Sigmoid colon (tissue), 7 donors: ENCODE measurements around the gene PPIL6. TPM values are rescaled to one million over a fixed set of nuclear protein-coding genes. Genes with fewer than 3 reads are reported as not detected.

ENCODE experiments used
- DNase-seq: peaks from one replicate; pipeline ENCODE4 v3.0.0-alpha.2; 2019
- H3K27ac ChIP-seq, 4 donors: fragments of 200-600 bp; sonication (generic); one replicate each; pipeline ENCODE4 v1.5.1; 2016 to 2019; ENCODE audit warnings: mild to moderate bottlenecking in 1 of 4
- H3K27me3 ChIP-seq, 3 donors: fragments of 200-600 bp; sonication (generic); one replicate each; pipeline ENCODE4 v1.5.1; 2019; ENCODE audit warnings: mild to moderate bottlenecking in 1 of 3
- H3K36me3 ChIP-seq, 4 donors: fragments of 200-600 bp; sonication (generic); one replicate each; pipeline ENCODE4 v1.5.1; 2016 to 2019
- H3K4me1 ChIP-seq, 4 donors: fragments of 200-600 bp; sonication (generic); one replicate each; pipeline ENCODE4 v1.5.1; 2017 to 2019
- H3K4me3 ChIP-seq, 4 donors: fragments of 200-600 bp; sonication (generic); one replicate each; pipeline ENCODE4 v1.5.1; 2017 to 2019; ENCODE audit warnings: mild to moderate bottlenecking in 2 of 4, moderate library complexity in 1 of 4
- H3K9me3 ChIP-seq, 4 donors: fragments of 200-600 bp in 3 of 4; sonication (generic) in 3 of 4; one replicate each; pipeline versions ENCODE4 v1.5.1 to v1.6.1; 2013 to 2019
- CTCF ChIP-seq, 4 experiments: fragments of 450-650 bp in 3 of 4; fragments of 200-600 bp in 1 of 4; IDR thresholded peaks; one replicate each; pipeline ENCODE4 v1.5.1; 2016 to 2019; ENCODE audit warnings: antibody characterized with exemption in 4 of 4, mild to moderate bottlenecking in 3 of 4, moderate library complexity in 2 of 4
- EP300 ChIP-seq, 4 donors: sonication (generic); formaldehyde crosslinking; IDR thresholded peaks; one replicate each; pipeline ENCODE4 v1.6.1; 2017; ENCODE audit warnings: antibody characterized with exemption in 4 of 4
- POLR2A ChIP-seq, 2 donors: fragments of 450-650 bp; IDR thresholded peaks; one replicate each; pipeline ENCODE4 v1.6.1; 2016; ENCODE audit warnings: antibody characterized with exemption in 2 of 2, mild to moderate bottlenecking in 2 of 2, moderate library complexity in 2 of 2
- POLR2AphosphoS5 ChIP-seq, 4 donors: sonication (generic); formaldehyde crosslinking; IDR thresholded peaks; one replicate each; pipeline ENCODE4 v1.6.1; 2017; ENCODE audit warnings: antibody characterized with exemption in 4 of 4
- WGBS, 2 donors: extraction: QIAGEN DNeasy Blood & Tissue Kit; methylation state at CpG; one replicate each; pipeline ENCODE4 v1.1.7; 2013; 5-methylcytosine and 5-hydroxymethylcytosine counted together
- intact Hi-C: fragments of 100-400 bp; cut with DNase I; formaldehyde crosslinking; loops from one replicate; pipeline ENCODE4 v1.15.1; 2023
- polyA plus RNA-seq, 3 donors: library from polyadenylated mRNA; stranded (reverse); fragments of 200-250 nt; gene quantifications; one replicate each; pipeline ENCODE4 v1.2.3, GENCODE V29; 2013
- total RNA-seq, 4 donors: library from RNA; depleted of rRNA; stranded (reverse); fragments of >200 nt; gene quantifications; one replicate each; pipeline ENCODE4 v1.1.0, GENCODE V29; 2016
- donor health status: healthy with polysubstance abuse.
- donor health status: Bipolar disorder and iron deficiency.
- donor health status: healthy.

Gene PPIL6
- total and polyA plus RNA-seq, 7 donors, result 0.44 to 10.2 (median 1.4) TPM

- WGBS, 2 donors, result 91 to 95% methylated on average over 12 of the region's 12 CpGs
- TF ChIP-seq POLR2A (IDR thresholded peaks at IDR 0.05), result no peak
- TF ChIP-seq EP300 (IDR thresholded peaks at IDR 0.05), result no peak
- TF ChIP-seq POLR2AphosphoS5 (IDR thresholded peaks at IDR 0.05), result no peak
- no peak for TF ChIP-seq CTCF (IDR thresholded peaks at IDR 0.05)
- no peaks in the 10 kb centered on the region for H3K4me1 ChIP-seq
- no peaks in the 10 kb centered on the region for H3K27me3 ChIP-seq
- no peak for DNase-seq
- no peaks in the 10 kb centered on the region for H3K9me3 ChIP-seq
- no peak overlapping the region for H3K27ac ChIP-seq
- H3K4me3 ChIP-seq, result no peak overlapping the region
- no peaks in the 10 kb centered on the region for H3K36me3 ChIP-seq
- intact Hi-C loops, result loop anchor here (5.0 kb wide), 1 partner anchor 209 kb away; no protein-coding TSS in a partner anchor
Measured at GRCh38 chr6:109396046-109396718, 44.2 kb downstream of the PPIL6 start.

- 68 to 74% methylated on average over 2 of the region's 2 CpGs for WGBS, 2 donors
- H3K27ac ChIP-seq, result no peak overlapping the region
- no peaks in the 10 kb centered on the region for H3K4me1 ChIP-seq
- TF ChIP-seq POLR2AphosphoS5 (IDR thresholded peaks at IDR 0.05) (no peak), CTCF (IDR thresholded peaks at IDR 0.05) (no peak), EP300 (IDR thresholded peaks at IDR 0.05) (no peak)
- no peaks in the 10 kb centered on the region for H3K36me3 ChIP-seq
- intact Hi-C loops, result no loop called here
- DNase-seq, result no peak
- H3K9me3 ChIP-seq, result no peaks in the 10 kb centered on the region
- no peak overlapping the region for H3K4me3 ChIP-seq
- no peaks in the 10 kb centered on the region for H3K27me3 ChIP-seq
Measured at GRCh38 chr6:109393886-109394281, 46.5 kb downstream of the PPIL6 start.

DNA sequence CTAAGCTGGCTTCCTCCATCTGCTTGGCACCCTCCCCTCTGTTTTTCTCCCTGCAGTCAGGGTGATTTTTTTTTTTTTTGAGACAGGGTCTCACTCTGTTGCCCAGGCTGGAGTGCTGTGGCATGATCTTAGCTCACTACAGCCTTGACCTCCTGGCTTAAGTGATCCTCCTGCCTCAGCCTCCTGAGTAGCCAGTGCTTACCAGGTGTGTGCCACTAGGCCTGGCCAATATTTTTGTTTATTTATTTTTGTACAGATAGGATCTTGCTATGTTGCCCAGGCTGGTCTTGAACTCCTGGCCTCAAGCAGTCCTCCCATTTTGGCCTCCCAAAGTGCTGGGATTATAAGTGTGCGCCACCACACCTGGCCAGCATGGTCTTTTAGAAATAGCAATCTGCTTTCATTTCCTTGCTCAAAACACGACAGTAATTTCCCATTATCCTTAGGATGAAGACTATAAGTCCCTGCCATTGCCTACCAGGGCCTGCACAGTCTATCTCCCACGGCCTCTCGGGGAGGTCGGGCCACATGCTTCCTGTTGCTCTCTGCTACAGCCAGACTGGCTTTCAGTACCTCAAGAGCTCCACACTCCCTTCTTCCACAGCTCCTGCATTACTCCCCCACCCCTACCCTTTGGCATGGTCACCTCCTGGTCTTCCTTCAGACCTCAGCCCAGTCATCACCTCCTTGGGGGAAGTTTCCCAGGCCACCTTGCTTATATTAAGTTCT is 47.1 kb downstream of the PPIL6 start:
- Histone ChIP-seq H3K36me3 (no peaks in the 10 kb centered on the region), H3K4me1 (no peaks in the 10 kb centered on the region), H3K27ac (no peak overlapping the region), H3K27me3 (no peaks in the 10 kb centered on the region), H3K4me3 (no peak overlapping the region), H3K9me3 (no peaks in the 10 kb centered on the region)
- intact Hi-C loops, result no loop called here
- no peak for DNase-seq
- no peak for TF ChIP-seq EP300 (IDR thresholded peaks at IDR 0.05)
- WGBS, 2 donors, result 76 to 91% methylated on average over 5 of the region's 5 CpGs

DNA sequence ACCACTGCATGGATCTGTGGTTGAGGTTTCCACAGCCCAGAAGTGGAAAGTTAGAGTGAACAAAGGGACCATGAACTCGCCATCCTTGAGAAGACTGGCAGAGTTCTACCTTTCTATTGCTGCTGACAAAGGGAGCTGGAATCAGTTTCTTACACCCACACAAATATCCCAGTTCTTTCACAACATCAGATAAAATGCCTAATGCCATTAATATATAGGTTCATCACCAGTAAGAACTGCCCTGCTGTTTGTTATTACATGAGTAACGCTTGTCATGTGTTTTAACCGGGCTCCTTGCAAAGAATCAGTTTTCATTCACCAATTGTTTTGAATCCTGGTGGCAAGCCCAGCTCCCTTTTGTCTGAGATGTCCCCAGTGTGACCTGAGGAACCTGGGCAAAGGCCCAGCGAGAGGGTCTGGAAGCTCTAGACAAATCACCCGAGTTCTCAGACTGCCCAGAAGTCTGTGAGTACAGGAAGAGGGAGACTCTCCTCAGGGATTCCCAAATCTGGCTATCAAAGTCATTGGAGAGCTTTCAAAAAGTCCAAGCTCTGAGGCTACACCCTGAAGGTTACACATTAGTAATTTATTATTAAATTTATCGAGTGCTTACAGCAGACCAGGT is 50.7 kb downstream of the PPIL6 start:
- Histone ChIP-seq H3K4me1 (peaks cover 0 to 3% (median under 1%) of the 10 kb centered on the region in 4 donors), H3K9me3 (no peaks in the 10 kb centered on the region), H3K36me3 (no peaks in the 10 kb centered on the region), H3K27ac (no peak overlapping the region), H3K4me3 (no peak overlapping the region), H3K27me3 (no peaks in the 10 kb centered on the region)
- TF ChIP-seq POLR2AphosphoS5 (IDR thresholded peaks at IDR 0.05) (no peak), POLR2A (IDR thresholded peaks at IDR 0.05) (no peak), CTCF (IDR thresholded peaks at IDR 0.05) (no peak), EP300 (IDR thresholded peaks at IDR 0.05) (no peak)
- intact Hi-C loops, result loop anchor here (10.0 kb wide), 2 partner anchors 835 to 1895 kb away; partner anchors contain the start of gene SOBP
- WGBS, 2 donors, result 87 to 89% methylated on average over 6 of the region's 6 CpGs
- no peak for DNase-seq

DNA sequence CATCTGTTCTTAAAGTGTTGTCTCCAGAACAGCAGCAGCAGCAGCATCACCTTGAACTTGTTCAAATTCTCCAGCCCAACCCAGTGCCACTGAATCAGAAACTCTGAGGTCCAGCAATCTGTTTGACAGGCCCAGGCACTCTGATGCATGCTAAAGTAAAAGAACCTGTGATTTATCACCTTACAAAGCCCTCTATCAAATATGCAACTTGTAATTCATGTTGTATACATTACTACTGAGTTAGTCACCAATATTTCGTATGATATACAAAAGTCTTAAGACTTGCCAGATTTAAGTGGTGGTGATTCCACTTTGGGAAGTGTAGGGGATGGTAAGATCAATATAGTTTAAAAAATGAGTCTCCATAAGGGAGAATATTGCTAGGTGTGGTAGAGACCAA is 52.2 kb downstream of the PPIL6 start:
- Histone ChIP-seq H3K36me3 (no peaks in the 10 kb centered on the region), H3K4me3 (no peak overlapping the region), H3K4me1 (peaks cover 0 to 17% (median 11%) of the 10 kb centered on the region in 4 donors), H3K9me3 (no peaks in the 10 kb centered on the region), H3K27me3 (no peaks in the 10 kb centered on the region), H3K27ac (no peak overlapping the region)
- intact Hi-C loops, result loop anchor here (10.0 kb wide), 2 partner anchors 833 to 1893 kb away; partner anchors contain the start of gene SOBP
- 80 to 86% methylated on average over 1 of the region's 1 CpG for WGBS, 2 donors
- no peak for TF ChIP-seq POLR2A (IDR thresholded peaks at IDR 0.05)
- no peak for TF ChIP-seq EP300 (IDR thresholded peaks at IDR 0.05)
- TF ChIP-seq POLR2AphosphoS5 (IDR thresholded peaks at IDR 0.05), result no peak
- TF ChIP-seq CTCF (IDR thresholded peaks at IDR 0.05), result no peak
- no peak for DNase-seq
